GM21447 (cell line): ENCODE measurements around the gene CHST11.

ENCODE experiments used
- ATAC-seq: cut with Tn5 transposase; IDR thresholded peaks from one replicate; pipeline ENCODE4 v1.9.1; 2021; ENCODE audit not compliant: unreplicated experiment

CHST11 gene

GRCh38 chr12:104459368-104459909, 2.7 kb downstream of the CHST11 start:
- ATAC-seq, result no peak

GRCh38 chr12:104460041-104460719, 3.4 kb downstream of the CHST11 start:
- ATAC-seq, result no peak

GRCh38 chr12:104460973-104461698, 4.4 kb downstream of the CHST11 start:
- no peak for ATAC-seq

- ATAC-seq, result no peak
Measured at GRCh38 chr12:104462325-104462724, 5.6 kb downstream of the CHST11 start.

GRCh38 chr12:104462931-104463339, 6.2 kb downstream of the CHST11 start:
- ATAC-seq, result peak; percentile 52

GRCh38 chr12:104463368-104463767, 6.6 kb downstream of the CHST11 start:
- ATAC-seq, result no peak

GRCh38 chr12:104464899-104465298, 8.2 kb downstream of the CHST11 start:
- no peak for ATAC-seq

- ATAC-seq, result no peak
Measured at GRCh38 chr12:104466709-104467345, 10.1 kb downstream of the CHST11 start.

GRCh38 chr12:104467346-104467837, 10.6 kb downstream of the CHST11 start:
- no peak for ATAC-seq

GRCh38 chr12:104468371-104468770, 11.6 kb downstream of the CHST11 start:
- ATAC-seq, result no peak

- no peak for ATAC-seq
Measured at GRCh38 chr12:104469066-104469465, 12.3 kb downstream of the CHST11 start.

- ATAC-seq, result no peak
Measured at GRCh38 chr12:104469523-104469922, 12.8 kb downstream of the CHST11 start.

- ATAC-seq, result no peak
Measured at GRCh38 chr12:104470521-104470920, 13.8 kb downstream of the CHST11 start.

GRCh38 chr12:104471336-104471735, 14.6 kb downstream of the CHST11 start:
- ATAC-seq, result no peak

GRCh38 chr12:104472748-104473147, 16.0 kb downstream of the CHST11 start:
- ATAC-seq, result no peak

GRCh38 chr12:104473374-104473983, 16.7 kb downstream of the CHST11 start:
- peak; percentile 51 for ATAC-seq

GRCh38 chr12:104475271-104475670, 18.5 kb downstream of the CHST11 start:
- no peak for ATAC-seq

- no peak for ATAC-seq
Measured at GRCh38 chr12:104477510-104478390, 21.0 kb downstream of the CHST11 start.

- peak; percentile 95 for ATAC-seq
Measured at GRCh38 chr12:104478396-104479122, 21.8 kb downstream of the CHST11 start.
